Astrocyte of the hippocampus (primary cell): Measurements from ENCODE around the gene PLCG2.
"Not testable (repeated sequence)": the region's sequence is repeated elsewhere in the genome, so short reads cannot be mapped to it uniquely, and the experiment has no call there.

Experiments used
- DNase-seq: peaks from one replicate; pipeline ENCODE4 v3.0.0; 2011; ENCODE audit warnings: low read depth, low spot score

Gene PLCG2

DNA sequence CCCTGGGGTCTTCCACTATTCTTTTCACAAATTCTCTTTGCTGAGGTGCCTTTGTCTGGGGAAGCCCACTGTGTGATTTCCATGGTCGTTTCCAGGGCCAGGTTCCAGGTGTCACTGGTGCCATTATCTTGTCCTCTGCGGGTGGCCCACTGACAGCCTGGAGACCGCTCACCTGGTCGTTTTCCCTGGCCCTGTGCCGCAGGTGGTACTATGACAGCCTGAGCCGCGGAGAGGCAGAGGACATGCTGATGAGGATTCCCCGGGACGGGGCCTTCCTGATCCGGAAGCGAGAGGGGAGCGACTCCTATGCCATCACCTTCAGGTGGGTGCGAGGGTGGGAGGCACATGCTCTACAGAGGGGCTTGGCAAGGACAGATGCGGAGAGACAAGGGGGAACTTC, 133.3 kb downstream of the PLCG2 start:
- DNase-seq: no peak

DNA sequence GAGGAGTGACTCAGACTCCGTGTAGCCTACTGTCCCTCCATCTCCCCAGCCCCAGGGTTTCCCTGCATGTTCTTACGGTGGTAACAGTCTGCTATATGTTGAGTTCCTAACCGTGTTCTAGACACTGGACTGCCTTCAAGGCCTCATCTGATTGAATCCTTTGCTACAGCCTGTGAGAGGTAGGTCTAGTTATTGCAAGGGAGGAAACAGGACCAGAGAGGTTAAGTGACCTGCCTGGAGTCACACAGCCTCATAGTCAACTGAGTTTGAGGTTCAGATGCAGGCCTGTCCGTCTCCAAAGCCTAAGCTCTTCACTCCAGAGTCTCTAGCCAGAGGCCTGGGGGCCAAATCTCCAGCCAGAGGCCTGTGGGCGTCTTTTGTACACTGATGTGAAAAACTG, 134.1 kb downstream of the PLCG2 start:
- DNase-seq: no peak

DNA sequence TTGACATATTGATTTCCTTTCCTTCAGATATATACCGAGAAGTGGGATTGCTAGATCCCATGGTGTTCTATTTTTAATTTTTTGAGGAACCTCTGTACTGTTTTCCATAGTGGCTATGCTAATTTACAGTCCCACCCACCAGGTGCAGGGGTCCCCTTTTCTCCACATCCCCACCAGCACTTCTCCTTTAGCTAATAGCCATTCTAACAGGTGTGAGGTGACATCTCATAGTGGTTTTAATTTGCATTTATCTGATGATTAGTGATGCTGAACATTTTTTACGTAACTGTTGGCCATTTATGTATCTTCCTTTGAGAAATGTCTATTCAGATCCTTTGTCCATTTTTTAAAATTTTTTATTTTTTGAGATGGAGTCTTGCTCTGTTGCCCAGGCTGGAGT, 138.3 kb downstream of the PLCG2 start:
- DNase-seq: no peak

DNA sequence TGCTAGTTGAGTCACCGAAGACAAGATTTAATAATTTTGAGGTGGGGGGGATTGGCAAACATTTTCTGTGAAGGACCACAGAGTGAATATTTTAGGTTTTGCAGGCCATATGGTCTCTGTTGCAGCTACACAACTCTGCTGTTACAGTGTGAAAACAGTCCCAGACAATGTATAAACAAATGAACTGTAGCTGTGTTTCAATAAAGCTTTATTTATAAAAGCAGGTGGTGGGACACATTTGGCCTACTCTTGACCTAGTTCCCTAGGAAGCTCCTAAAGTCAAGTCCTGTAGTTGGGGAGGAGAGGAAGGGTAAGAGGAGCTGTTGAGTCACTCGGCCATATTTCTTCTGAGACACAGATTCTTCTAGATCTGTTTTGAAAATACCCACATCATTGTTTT, 139.8 kb downstream of the PLCG2 start:
- no peak for DNase-seq

DNA sequence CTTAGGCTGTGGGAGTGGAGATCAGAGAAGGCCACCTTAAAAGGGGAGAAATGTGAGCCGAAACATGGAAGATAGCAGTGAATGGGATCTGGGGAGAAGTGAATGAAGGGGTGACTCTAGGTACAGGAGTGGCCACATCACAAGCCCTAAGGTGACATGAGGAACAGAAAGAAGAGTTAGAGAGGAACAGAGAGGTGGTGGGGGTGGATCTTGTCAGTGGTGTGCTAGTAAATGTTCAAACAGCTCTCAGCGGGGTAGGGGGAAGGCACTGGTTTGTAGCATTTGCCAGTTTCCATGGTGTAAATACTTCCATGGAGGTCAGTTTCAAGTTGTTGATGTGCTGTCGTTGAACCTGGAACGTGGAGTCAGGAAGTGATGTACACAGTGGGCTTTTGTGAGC, 141.4 kb downstream of the PLCG2 start:
- DNase-seq: no peak

DNA sequence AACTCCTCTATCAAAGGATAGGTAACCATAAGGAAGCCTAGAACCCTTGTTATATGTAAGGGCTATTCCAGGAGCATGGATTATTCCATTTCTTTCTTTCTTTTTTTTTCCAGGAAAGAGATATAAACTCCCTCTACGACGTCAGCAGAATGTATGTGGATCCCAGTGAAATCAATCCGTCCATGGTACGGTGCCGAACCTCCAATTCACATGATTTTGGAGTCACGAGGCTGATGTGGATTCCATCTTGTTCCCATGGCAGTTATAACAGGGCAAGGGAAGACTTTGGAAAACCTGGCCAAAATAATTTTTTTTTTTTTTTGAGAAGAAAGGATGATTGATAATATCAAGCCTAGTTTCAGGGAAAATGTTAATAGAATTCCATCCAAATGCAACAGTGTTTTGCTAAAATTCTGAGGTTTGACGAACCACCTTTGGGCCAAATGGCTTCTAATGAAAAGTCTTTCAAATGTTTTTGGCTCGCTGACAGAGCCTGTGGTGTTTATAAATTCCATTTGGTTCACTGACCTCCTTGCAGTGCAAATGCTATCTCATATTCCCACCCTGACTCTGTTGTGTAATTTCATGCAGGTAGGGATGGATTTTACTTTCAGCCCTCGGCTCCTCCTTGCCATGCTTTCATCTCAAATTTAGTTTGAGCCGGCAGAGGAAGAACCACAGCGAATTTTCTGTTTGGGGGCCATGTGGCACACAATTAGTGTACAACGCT, 142.2 kb downstream of the PLCG2 start:
- DNase-seq: no peak

DNA sequence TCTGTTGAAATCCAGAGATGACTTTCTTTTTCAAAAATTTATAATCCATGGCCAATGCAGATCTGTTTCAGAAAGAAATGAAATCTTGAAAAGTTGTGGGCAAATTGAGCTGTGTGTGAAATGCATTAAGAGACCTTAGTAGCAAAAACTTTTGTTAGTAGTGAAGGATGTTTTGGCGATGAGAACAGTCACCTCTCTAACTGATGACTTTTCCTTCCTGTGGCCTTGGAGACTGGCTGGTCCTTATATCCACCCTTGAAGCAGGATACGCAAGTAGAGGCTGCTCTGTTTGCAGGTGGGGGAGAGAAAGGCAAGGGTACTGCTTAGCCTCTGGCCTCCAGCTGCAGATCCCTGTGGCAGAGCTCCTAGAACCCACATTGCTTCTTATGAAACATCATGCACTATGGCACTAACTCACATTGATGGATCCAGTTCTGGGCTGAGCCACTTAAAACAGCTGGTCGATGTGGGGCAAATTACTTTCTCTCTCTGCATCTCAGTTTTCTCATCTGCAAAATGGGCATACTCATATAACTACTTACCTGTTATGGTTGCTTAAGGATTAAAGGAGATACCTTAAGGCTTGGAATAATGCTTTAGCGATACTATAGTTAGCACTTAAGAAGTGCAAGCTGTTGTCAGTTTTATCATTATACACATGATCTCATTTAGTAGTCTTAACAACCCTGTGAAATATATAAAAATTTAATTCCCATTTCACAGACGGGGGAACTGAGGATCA, 142.9 kb downstream of the PLCG2 start:
- DNase-seq: no peak

DNA sequence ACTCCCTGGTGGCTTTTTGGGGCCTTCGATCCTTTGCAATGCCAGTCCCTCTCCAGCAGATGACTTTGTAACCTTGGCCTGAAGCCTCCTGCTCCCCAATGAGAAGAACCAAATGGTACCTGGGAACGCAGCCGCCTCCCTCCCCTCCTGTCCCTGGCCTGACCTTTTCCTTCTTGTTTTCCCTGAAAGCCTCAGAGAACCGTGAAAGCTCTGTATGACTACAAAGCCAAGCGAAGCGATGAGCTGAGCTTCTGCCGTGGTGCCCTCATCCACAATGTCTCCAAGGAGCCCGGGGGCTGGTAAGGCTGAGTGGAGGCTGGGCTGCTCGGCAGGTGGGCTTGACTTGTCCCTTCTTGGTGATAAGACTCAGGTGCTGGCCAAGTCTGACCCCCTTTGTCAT, 144.2 kb downstream of the PLCG2 start:
- DNase-seq: no peak

DNA sequence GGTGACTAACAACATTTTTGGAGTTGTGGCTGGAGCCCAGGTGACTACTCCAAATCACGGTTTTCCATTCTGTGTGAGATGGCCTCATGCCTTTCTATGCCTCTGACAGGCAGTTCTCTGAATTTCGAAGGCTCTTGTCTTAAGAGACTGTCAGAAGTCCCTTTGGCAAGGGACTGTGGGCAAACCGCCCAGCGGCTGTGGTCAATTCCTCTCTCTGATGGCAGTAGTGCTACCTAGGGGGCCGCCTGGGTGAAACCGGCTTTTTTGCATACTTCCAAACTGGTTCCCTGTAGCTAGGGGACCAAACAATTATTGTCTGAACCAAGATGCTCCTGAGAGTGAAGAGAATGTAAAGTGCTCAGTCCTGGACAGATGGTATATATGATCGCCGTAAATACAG, 145.9 kb downstream of the PLCG2 start:
- DNase-seq: no peak

DNA sequence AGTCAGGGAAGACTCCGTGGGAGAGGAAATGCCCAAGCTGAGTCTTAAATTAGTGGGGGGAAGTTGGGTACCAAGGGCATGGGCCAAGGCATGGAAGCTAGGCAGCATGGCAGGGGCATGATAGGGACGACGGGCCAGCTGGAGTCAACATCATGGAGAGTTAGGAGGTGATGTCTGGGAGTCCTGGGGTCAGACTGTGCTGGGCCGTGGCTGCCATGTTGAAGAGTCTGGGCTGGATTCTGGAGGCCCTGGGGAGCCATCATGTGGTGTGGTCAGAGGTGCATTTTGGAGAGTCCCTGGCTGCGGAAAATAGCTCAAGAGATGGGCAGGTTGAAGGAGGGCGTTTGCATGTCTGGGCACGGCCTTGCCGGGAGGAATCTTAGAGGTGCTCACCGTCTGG, 146.9 kb downstream of the PLCG2 start:
- DNase-seq: no peak

DNA sequence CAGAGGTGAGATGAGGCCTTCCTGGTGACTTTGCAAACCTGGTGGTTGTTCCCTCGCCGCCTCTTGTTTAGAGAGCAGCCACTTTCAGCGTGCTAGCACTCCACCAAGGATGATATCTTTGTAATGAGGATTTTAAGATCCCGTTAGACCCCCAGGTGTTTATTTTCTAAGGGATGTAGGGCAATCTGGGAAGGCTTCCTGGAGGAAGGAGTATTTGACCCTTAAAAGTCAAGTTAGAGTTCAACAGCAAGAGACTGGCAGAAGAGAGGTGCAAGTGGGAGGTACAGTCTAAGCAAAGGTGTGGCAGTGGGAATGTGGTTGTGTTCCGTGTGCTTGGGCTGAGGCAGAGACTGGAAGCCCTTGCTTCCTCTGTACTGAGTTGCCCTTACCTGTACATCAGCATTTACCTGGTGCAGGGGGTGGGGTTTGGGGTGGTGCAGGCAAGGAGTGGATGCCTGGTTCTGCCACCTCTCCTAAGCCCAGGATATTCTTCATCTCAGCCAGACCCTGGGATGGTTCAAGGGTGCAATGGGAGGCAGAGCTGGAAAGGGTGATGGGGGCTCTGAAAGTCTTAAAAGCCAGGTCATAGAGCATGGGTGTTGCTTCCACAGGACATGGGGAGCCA, 148.6 kb downstream of the PLCG2 start:
- DNase-seq: no peak

DNA sequence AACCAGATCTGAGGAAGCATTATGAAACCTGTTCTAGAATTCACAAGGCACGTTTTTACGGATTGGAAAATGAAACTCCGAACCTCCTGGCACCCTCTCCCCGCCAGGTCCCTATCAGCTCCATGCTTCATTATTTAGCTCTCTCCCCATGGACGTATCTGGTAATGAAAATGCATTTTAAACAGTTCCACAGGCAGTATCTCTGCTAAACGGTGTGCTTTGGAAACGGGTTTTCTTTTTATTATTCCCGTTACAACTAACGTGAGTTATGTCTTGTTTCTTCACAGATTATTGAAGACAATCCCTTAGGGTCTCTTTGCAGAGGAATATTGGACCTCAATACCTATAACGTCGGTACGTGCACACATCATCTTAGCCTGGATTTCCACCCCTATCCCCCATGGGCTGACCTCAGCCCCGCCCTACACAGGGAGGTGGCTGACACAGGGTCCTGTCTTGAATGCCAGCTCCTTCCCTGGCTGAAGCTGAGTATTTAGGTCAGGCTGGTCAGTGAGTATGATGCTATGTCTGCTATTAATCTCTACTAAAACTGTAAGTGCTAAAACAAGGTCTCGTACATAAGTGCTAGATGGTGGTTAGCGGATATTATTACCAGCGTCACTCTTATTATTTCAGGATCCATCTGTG, 149.3 kb downstream of the PLCG2 start:
- DNase-seq: no peak

DNA sequence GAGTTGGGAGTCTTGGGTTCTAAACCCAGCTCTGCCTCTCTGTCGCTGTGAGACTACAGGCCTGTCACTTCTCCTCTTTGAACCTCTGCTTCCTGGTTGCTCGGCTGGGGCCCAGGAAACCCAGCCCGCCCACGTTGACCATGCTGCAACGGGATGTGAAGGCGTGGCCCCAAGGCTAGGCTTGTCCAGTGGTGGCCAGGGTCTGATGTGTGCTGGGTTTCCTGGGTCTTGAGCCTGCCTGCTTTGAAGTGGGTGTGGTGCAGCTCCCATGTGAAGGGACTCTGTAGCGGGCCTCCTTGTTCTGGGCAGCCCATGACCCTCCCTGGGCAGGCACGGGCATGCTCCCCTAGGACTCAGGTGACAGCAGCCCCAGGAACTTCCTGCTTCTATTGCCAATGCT, 149.9 kb downstream of the PLCG2 start:
- DNase-seq: no peak

DNA sequence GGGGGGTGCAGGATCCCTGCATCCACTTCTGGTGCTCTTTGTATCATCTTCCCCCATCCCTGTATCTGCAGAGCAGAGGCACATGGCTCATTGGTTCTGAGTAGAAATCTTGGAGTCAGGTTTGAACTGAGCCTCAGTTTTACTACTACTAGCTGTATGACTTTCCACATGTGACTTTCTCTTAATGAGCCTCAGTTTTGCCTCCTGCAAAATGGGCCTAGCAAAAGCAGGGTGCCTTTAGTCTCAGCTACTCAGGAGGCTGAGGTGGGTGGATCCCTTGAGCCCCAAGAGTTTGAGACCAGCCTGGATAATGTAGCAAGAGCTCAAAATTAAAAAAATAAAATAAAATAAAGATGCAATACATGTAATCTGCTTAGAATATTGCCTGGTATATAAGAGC, 150.8 kb downstream of the PLCG2 start:
- no peak for DNase-seq

DNA sequence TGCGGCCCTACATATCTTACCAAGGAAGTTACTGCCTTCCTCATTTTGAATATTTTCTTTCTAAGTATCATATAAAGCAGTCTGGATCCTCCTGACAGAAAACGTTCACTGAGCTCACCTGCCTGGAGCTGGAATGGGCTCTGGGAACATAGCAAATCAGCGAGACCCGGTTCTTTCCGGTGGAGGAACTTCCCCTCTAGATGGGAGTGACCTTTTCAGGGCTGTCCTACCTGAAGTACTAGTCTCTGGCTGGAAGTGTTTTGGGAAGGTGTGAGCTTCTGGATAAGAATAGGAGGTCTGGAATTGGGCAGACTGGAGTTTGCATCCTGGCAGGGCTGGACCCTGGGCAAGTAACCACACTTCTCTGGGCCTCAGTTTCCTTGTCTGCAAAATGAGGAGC, 152.8 kb downstream of the PLCG2 start:
- no peak for DNase-seq

DNA sequence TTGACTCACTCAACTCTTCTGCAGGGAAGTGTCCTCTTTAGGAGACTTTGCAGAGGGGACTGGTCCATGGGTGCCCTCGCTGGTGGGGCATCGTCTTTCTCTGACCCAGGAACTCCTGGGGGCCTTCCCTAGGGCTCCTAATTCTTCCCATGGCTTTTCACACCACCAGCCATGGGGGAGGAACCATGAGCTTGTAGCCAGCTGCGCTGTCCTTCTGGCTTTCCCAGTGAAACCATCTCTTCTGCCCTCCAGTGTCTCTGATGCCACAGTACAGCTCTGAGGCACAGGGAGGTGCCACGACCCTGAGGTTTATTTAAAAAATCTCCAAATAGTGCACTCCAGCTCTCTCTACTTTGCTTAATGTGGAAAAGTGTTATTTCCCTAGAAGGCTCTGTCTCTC, 153.6 kb downstream of the PLCG2 start:
- DNase-seq: no peak

DNA sequence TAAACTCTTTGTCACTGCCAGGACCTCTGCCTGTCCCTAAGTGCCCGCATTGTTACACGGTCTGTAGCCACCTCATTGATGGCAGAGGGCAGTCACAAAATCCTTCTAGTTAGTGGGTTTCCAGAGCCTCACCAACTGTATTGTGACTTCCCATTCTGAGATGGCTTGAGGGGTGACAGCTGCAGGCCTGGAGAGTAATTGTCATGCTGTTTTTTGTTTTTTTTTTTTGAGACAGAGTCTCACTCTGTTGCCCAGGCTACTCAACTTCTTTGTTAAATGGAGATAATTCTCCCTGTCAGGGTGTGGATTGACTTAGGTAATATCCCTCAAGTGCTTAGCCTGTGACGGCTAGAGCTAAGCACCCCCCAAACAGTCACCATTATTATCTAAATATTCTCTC, 154.3 kb downstream of the PLCG2 start:
- DNase-seq: no peak

DNA sequence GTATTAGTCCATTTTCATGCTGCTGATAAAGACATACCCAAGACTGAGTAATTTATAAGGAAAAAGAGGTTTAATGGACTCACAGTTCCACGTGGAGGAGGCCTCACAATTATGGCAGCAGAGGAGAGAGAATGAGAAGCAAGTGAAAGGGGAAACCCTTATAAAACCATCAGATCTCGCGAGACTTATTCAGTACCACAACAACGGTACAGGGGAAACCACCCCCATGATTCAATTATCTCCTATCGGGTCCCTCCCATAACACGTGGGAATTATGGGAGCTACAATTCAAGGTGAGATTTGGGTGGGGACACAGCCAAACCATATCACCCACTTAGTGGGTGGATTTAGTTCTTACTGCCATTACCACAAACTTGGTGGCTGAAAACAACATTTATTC, 155.6 kb downstream of the PLCG2 start:
- not testable (repeated sequence) for DNase-seq

DNA sequence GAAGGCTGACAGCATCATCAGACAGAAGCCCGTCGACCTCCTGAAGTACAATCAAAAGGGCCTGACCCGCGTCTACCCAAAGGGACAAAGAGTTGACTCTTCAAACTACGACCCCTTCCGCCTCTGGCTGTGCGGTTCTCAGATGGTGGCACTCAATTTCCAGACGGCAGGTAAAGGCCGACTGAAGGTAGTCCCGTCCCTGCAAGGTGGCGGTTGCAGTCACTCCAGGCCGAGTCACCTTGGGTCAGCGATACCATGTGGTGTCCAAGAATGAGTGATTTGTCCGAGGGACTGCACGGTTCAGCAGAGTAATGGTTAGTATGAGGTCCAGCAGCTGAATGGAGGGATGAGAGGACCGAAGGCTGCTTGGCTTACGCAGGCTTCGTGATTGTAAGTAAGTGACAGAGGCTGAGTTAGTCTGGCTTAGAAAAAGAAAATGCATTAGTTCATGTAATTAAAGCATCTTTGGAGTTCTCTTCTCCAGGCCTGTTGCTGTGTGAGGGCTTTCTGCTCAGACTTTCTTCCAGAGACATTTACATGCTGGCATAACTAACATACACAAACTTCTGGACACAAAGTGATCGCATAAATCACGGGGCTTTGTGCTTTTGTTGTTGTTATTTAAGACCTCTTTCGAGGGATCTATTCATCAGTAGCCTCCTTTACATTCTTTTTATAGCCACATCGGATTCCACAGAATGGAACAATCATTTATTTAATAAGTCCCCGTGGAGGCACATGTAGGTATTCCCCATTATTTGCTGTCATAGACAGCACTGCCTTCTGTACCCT, 157.3 kb downstream of the PLCG2 start:
- DNase-seq: no peak

DNA sequence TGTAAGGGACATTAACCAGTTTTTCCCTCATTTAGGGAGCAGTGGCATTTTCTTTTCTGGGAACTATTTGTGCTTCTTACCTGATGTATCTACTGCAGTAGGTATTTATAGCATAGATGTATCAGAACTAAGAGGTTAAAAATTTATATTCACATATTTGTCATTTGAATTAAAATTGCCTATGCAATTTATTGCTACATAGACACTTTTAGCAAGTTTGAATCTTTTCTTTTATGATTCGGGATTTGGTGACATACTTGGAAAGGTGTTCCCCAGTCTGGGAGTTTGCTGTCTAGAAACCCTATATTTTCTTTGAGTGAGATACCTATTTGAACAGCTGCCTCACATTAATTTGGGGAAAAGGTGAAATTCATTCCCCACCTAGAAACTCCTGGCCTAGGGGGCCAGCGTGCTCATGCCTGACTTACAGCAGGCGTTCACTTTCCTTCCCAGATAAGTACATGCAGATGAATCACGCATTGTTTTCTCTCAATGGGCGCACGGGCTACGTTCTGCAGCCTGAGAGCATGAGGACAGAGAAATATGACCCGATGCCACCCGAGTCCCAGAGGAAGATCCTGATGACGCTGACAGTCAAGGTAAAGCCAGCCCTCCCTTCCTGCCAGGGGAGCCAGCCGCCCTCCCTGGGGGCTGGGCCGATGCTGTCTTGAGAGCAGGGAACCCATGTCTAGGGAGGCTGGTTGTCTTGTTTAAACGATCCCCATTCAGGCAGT, 158.4 kb downstream of the PLCG2 start:
- no peak for DNase-seq
